K562 (cell line): ENCODE data around the gene CCSER2. TPM values are rescaled to one million over a fixed set of nuclear protein-coding genes. Genes with fewer than 3 reads are reported as not detected.

Source experiments
- ASH1L ChIP-seq: fragments of 450-650 bp; IDR thresholded peaks from 2 replicates; pipeline ENCODE4 v1.6.1; 2018; ENCODE audit warnings: borderline replicate concordance, mild to moderate bottlenecking, low read depth; ENCODE audit not compliant: partially characterized antibody
- C11orf30 ChIP-seq: fragments of 450-650 bp; IDR thresholded peaks from 2 replicates; pipeline ENCODE4 v1.6.1; 2016; ENCODE audit warnings: low read depth, mild to moderate bottlenecking
- ERF ChIP-seq: fragments of 450-650 bp; formaldehyde crosslinking; IDR thresholded peaks from 2 replicates; pipeline ENCODE4 v1.4.0; 2020; ENCODE audit warnings: mild to moderate bottlenecking, mixed read lengths
- ESRRB ChIP-seq: fragments of 250-450 bp; sonication (Bioruptor Pico); IDR thresholded peaks from 2 replicates; pipeline ENCODE4 v1.5.0; 2020; ENCODE audit warnings: mild to moderate bottlenecking, moderate library complexity, borderline replicate concordance
- ETV1 ChIP-seq: fragments of 450-650 bp; conservative IDR thresholded peaks from 2 replicates; pipeline ENCODE4 v1.6.1; 2016; ENCODE audit warnings: missing genetic modification characterization, control low read depth, low read depth, missing compliant biosample characterization
- FIP1L1 ChIP-seq: fragments of 200-400 bp; formaldehyde crosslinking; IDR thresholded peaks from 2 replicates; pipeline ENCODE4 v1.6.1; 2018; ENCODE audit warnings: mild to moderate bottlenecking, low read depth, low read length; ENCODE audit not compliant: poor library complexity, severe bottlenecking
- FOXK1 ChIP-seq: sonication (generic); formaldehyde crosslinking; IDR thresholded peaks from 2 replicates; pipeline ENCODE4 v1.8.0; 2022; ENCODE audit warnings: missing genetic modification reagents, mild to moderate bottlenecking, borderline replicate concordance
- FOXK2 ChIP-seq, 2 experiments: fragments of 450-650 bp; IDR thresholded peaks in 1 of 2; conservative IDR thresholded peaks in 1 of 2; 2 replicates each; pipeline ENCODE4 v1.6.1; 2016; ENCODE audit warnings: low read depth in 2 of 2, mild to moderate bottlenecking in 1 of 2
- GTF2E2 ChIP-seq: fragments of 200-800 bp; sonication (Bioruptor generic); IDR thresholded peaks from 2 replicates; pipeline ENCODE4 v1.6.1; 2016; ENCODE audit warnings: missing genetic modification characterization, missing compliant biosample characterization
- GTF2F1 ChIP-seq: IDR thresholded peaks from 2 replicates; pipeline ENCODE4 v1.6.1; 2011; ENCODE audit warnings: low read depth, low read length, improper control_type of control experiment
- HEY1 ChIP-seq: fragments of 250-450 bp; sonication (Bioruptor Pico); IDR thresholded peaks from 2 replicates; pipeline ENCODE4 v1.5.0; 2020; ENCODE audit warnings: mild to moderate bottlenecking, moderate library complexity, borderline replicate concordance
- HNRNPK ChIP-seq: fragments of 200-400 bp; formaldehyde crosslinking; IDR thresholded peaks from one replicate; pipeline ENCODE4 v1.6.1; 2018; ENCODE audit warnings: mild to moderate bottlenecking, low read depth, low read length; ENCODE audit not compliant: poor library complexity, severe bottlenecking
- HNRNPUL1 ChIP-seq: fragments of 200-400 bp; formaldehyde crosslinking; IDR thresholded peaks from 2 replicates; pipeline ENCODE4 v1.6.1; 2017; ENCODE audit warnings: low read length
- HOXB6 ChIP-seq: fragments of 250-450 bp; sonication (Bioruptor Pico); IDR thresholded peaks from 2 replicates; pipeline ENCODE4 v1.5.1; 2022; ENCODE audit warnings: mild to moderate bottlenecking, borderline replicate concordance
- HSF4 ChIP-seq: fragments of 250-450 bp; sonication (Bioruptor Pico); IDR thresholded peaks from 2 replicates; pipeline ENCODE4 v2.1.2; 2022; ENCODE audit warnings: mild to moderate bottlenecking, moderate library complexity, borderline replicate concordance
- KLF16 ChIP-seq: IDR thresholded peaks from 2 replicates; pipeline ENCODE4 v1.6.1; 2016; ENCODE audit warnings: antibody characterized with exemption
- KLF6 ChIP-seq: fragments of 250-450 bp; sonication (Bioruptor Pico); IDR thresholded peaks from 2 replicates; pipeline ENCODE4 v1.4.0; 2020; ENCODE audit warnings: mild to moderate bottlenecking, moderate library complexity, borderline replicate concordance
- MECOM ChIP-seq: fragments of 250-450 bp; sonication (Bioruptor Pico); IDR thresholded peaks from 2 replicates; pipeline ENCODE4 v1.8.0; 2022; ENCODE audit warnings: inconsistent platforms
- MED1 ChIP-seq: sonication (generic); formaldehyde crosslinking; IDR thresholded peaks from 2 replicates; pipeline ENCODE4 v1.8.1; 2023; ENCODE audit warnings: missing genetic modification reagents, borderline replicate concordance
- MXI1 ChIP-seq: IDR thresholded peaks from 2 replicates; pipeline ENCODE4 v1.6.1; 2011; ENCODE audit warnings: low read depth, mild to moderate bottlenecking, improper control_type of control experiment, low read length
- NCOA6 ChIP-seq: fragments of 450-650 bp; IDR thresholded peaks from 2 replicates; pipeline ENCODE4 v1.6.1; 2017; ENCODE audit warnings: mild to moderate bottlenecking
- POLR2AphosphoS5 ChIP-seq: IDR thresholded peaks from 2 replicates; pipeline ENCODE4 v1.6.1; 2011; ENCODE audit warnings: mild to moderate bottlenecking, low read depth, low read length, moderate library complexity; ENCODE audit not compliant: control insufficient read depth, insufficient read depth
- RBM22 ChIP-seq: fragments of 200-400 bp; formaldehyde crosslinking; IDR thresholded peaks from 2 replicates; pipeline ENCODE4 v1.6.1; 2018; ENCODE audit warnings: low read length, low read depth; ENCODE audit not compliant: poor library complexity, severe bottlenecking
- SMARCE1 ChIP-seq: fragments of 450-650 bp; IDR thresholded peaks from 2 replicates; pipeline ENCODE4 v1.7.1; 2016; ENCODE audit warnings: mild to moderate bottlenecking
- SNRNP70 ChIP-seq: fragments of 200-400 bp; formaldehyde crosslinking; optimal IDR thresholded peaks from 2 replicates; pipeline ENCODE3; 2017; ENCODE audit warnings: low read depth, low read length
- TAF9B ChIP-seq: fragments of 450-650 bp; IDR thresholded peaks from 2 replicates; pipeline ENCODE4 v1.6.1; 2018; ENCODE audit warnings: mild to moderate bottlenecking; ENCODE audit not compliant: partially characterized antibody
- YBX1 ChIP-seq: fragments of 450-650 bp; IDR thresholded peaks from 2 replicates; pipeline ENCODE4 v1.7.1; 2016; ENCODE audit warnings: mild to moderate bottlenecking
- ZNF133 ChIP-seq: fragments of 250-450 bp; sonication (Bioruptor Pico); IDR thresholded peaks from 2 replicates; pipeline ENCODE4 v1.4.0; 2020; ENCODE audit warnings: mild to moderate bottlenecking
- ZNF175 ChIP-seq: fragments of 200-800 bp; sonication (Bioruptor generic); IDR thresholded peaks from 2 replicates; pipeline ENCODE4 v1.6.1; 2016; ENCODE audit warnings: low read depth, mild to moderate bottlenecking, missing genetic modification characterization, missing compliant biosample characterization
- ZNF586 ChIP-seq: fragments of 450-650 bp; formaldehyde crosslinking; conservative IDR thresholded peaks from 2 replicates; pipeline ENCODE4 v1.4.0; 2020; ENCODE audit warnings: mild to moderate bottlenecking, moderate library complexity
- ZNF766 ChIP-seq: fragments of 200-800 bp; sonication (Bioruptor generic); conservative IDR thresholded peaks from 2 replicates; pipeline ENCODE4 v1.6.1; 2016; ENCODE audit warnings: missing genetic modification characterization, missing compliant biosample characterization
- polyA plus RNA-seq, 8 experiments: library from polyadenylated mRNA; depleted of rRNA in 4 of 8; stranded (reverse) in 5 of 8; unstranded in 3 of 8; fragments of >200 nt; fragmentation: Nextera tagmentation in 2 of 8; fragmentation: Illumina TruSeq in 1 of 8; extraction: Ambion mirVana in 2 of 8; extraction: Trizol in 1 of 8; gene quantifications; 2 replicates each; pipeline versions ENCODE4 v1.2.1 to v1.2.3, GENCODE V29; 2011 to 2014; ENCODE audit warnings: inconsistent platforms in 1 of 8, missing spikeins in 1 of 8
- total RNA-seq, 7 experiments: library from RNA; depleted of rRNA in 6 of 7; stranded (reverse); fragments of >200 nt in 6 of 7; fragmentation: Illumina TruSeq in 2 of 7; extraction: Trizol in 2 of 7; gene quantifications; 2 replicates each; pipeline versions ENCODE4 v1.2.1 to v1.2.3, GENCODE V29; 2011 to 2021; ENCODE audit warnings: low replicate concordance in 1 of 7
- TF ChIP-seq, protein P1 (sequence below): fragments of 450-650 bp; formaldehyde crosslinking; conservative IDR thresholded peaks from 2 replicates; pipeline ENCODE4 v1.4.0; 2022; ENCODE audit warnings: mild to moderate bottlenecking, missing genetic modification characterization

CCSER2 gene
- total and polyA plus RNA-seq, 9 of the 15 experiments (the other 6 are each of a cell fraction or from before 2014, with no cell fraction given) = 2.7 to 15.1 (median 9.7) TPM

DNA sequence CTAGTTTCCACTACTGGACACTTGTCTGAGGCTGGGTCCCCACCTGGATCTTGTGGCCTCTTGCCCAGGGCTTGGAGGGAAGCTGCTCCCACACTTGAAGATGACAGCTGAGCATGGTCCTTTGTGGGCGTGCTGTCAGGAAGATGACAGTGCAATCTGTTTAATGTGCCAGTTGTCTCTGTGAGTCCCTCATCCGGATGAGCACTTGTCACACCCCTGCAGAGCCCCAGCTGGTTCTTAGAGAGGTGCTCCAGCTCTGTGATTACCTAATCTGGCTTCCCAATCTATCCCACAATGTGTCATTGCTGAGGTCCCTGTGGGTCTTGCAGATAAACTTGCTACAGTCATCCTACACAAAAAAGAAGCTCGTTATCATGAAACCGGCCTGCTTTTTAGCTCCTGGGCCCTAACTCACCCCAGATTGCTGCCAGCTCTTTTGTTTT lies 34.8 kb upstream of the CCSER2 start (continued):
- TF ChIP-seq GTF2F1 (no peak), TAF9B (peak; percentile 98), MECOM (peak; percentile 99), ESRRB (CRISPR knock-in tag) (no peak), HNRNPUL1 (no peak), KLF16 (peak; percentile 99), HOXB6 (CRISPR knock-in tag) (no peak), NCOA6 (no peak), ZNF175 (CRISPR knock-in tag) (peak; percentile 97), ASH1L (no peak), ETV1 (tag) (peak; percentile 97), FOXK2 (conservative IDR thresholded peaks at IDR 0.05 in 1 of 2, IDR thresholded peaks at IDR 0.05 in 1 of 2; ENCODE audit: low read depth in 2 of 2) (peak; percentile 72 to 79; a peak in 3 of 4 replicates), HNRNPK (no peak), ZNF586 (CRISPR knock-in tag) (no peak), ZNF766 (CRISPR knock-in tag) (peak; percentile 98), C11orf30 (peak; percentile 91), MED1 (no peak), RBM22 (no peak), POLR2AphosphoS5 (peak; percentile 99), ZNF133 (CRISPR knock-in tag) (no peak), FIP1L1 (no peak), SMARCE1 (peak; percentile 99), FOXK1 (CRISPR knock-in tag) (no peak), MXI1 (no peak; the same call in 1 of the 2 replicates), GTF2E2 (tag) (peak; percentile 11; the same call in 1 of the 2 replicates), ERF (CRISPR knock-in tag) (peak; percentile 86; the same call in 1 of the 2 replicates), SNRNP70 (no peak), HSF4 (no peak), HEY1 (CRISPR knock-in tag) (no peak; the same call in 1 of the 2 replicates), YBX1 (no peak), KLF6 (CRISPR knock-in tag) (peak; percentile 71; the same call in 1 of the 2 replicates)
- TF ChIP-seq, protein P1, sequence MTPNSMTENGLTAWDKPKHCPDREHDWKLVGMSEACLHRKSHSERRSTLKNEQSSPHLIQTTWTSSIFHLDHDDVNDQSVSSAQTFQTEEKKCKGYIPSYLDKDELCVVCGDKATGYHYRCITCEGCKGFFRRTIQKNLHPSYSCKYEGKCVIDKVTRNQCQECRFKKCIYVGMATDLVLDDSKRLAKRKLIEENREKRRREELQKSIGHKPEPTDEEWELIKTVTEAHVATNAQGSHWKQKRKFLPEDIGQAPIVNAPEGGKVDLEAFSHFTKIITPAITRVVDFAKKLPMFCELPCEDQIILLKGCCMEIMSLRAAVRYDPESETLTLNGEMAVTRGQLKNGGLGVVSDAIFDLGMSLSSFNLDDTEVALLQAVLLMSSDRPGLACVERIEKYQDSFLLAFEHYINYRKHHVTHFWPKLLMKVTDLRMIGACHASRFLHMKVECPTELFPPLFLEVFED (CRISPR knock-in tag) = no peak
